H9 (cell line): Measurements from ENCODE around the gene DDX39A. TPM values are rescaled to one million over a fixed set of nuclear protein-coding genes. Genes with fewer than 3 reads are reported as not detected.
"Not testable (repeated sequence)": the region's sequence is repeated elsewhere in the genome, so short reads cannot be mapped to it uniquely, and the experiment has no call there.

ENCODE experiments used
- DNase-seq: peaks from one replicate; pipeline ENCODE4 v3.0.0-alpha.2; 2017
- H2AFZ ChIP-seq: one replicate; pipeline ENCODE4 v1.6.1; 2013; ENCODE audit warnings: mild to moderate bottlenecking, low read length, control low read depth, moderate library complexity
- H2AK5ac ChIP-seq: 2 replicates; pipeline ENCODE4 v1.6.1; 2013; ENCODE audit warnings: low read length, control low read depth, mixed read lengths; ENCODE audit not compliant: insufficient read length
- H2BK120ac ChIP-seq: one replicate; pipeline ENCODE4 v1.6.1; 2013; ENCODE audit warnings: low read depth, mild to moderate bottlenecking, low read length, control low read depth, inconsistent platforms; ENCODE audit not compliant: poor library complexity, severe bottlenecking
- H2BK12ac ChIP-seq: 2 replicates; pipeline ENCODE4 v1.6.1; 2013; ENCODE audit warnings: low read length, control low read depth, mixed read lengths, low read depth; ENCODE audit not compliant: insufficient read length
- H2BK15ac ChIP-seq: 2 replicates; pipeline ENCODE4 v1.6.1; 2013; ENCODE audit warnings: low read depth, low read length, control low read depth
- H2BK20ac ChIP-seq: one replicate; pipeline ENCODE4 v1.6.1; 2013; ENCODE audit warnings: low read depth, mild to moderate bottlenecking, low read length, control low read depth, inconsistent platforms; ENCODE audit not compliant: poor library complexity, severe bottlenecking
- H2BK5ac ChIP-seq: 2 replicates; pipeline ENCODE4 v1.6.1; 2013; ENCODE audit warnings: low read length, control low read depth, mixed read lengths; ENCODE audit not compliant: insufficient read length
- H3K14ac ChIP-seq: 2 replicates; pipeline ENCODE4 v1.6.1; 2013; ENCODE audit warnings: low read length, control low read depth; ENCODE audit not compliant: insufficient read depth
- H3K18ac ChIP-seq: 2 replicates; pipeline ENCODE4 v1.6.1; 2013; ENCODE audit warnings: low read depth, mild to moderate bottlenecking, mixed read lengths, low read length, control low read depth; ENCODE audit not compliant: insufficient read length
- H3K23ac ChIP-seq: 2 replicates; pipeline ENCODE4 v1.6.1; 2013; ENCODE audit warnings: low read length, control low read depth, mixed read lengths, low read depth; ENCODE audit not compliant: insufficient read length
- H3K23me2 ChIP-seq: 2 replicates; pipeline ENCODE4 v1.6.1; 2013; ENCODE audit warnings: low read depth, mild to moderate bottlenecking, mixed read lengths, low read length, control low read depth; ENCODE audit not compliant: insufficient read length, poor library complexity, severe bottlenecking
- H3K27ac ChIP-seq: 2 replicates; pipeline ENCODE4 v1.5.1; 2013; ENCODE audit warnings: low read length, control low read depth, mixed read lengths, low read depth; ENCODE audit not compliant: insufficient read length
- H3K27me3 ChIP-seq: 2 replicates; pipeline ENCODE4 v1.6.1; 2013; ENCODE audit warnings: low read length, control low read depth, inconsistent platforms; ENCODE audit not compliant: insufficient read depth
- H3K4ac ChIP-seq: 2 replicates; pipeline ENCODE4 v1.6.1; 2013; ENCODE audit warnings: low read depth, mild to moderate bottlenecking, control low read depth, inconsistent platforms, low read length, moderate library complexity
- H3K4me1 ChIP-seq: 2 replicates; pipeline ENCODE4 v1.6.1; 2013; ENCODE audit warnings: low read length, control low read depth, inconsistent platforms; ENCODE audit not compliant: insufficient read depth
- H3K4me2 ChIP-seq: 2 replicates; pipeline ENCODE4 v1.6.1; 2013; ENCODE audit warnings: low read length, control low read depth, mixed read lengths; ENCODE audit not compliant: insufficient read length, insufficient read depth
- H3K56ac ChIP-seq: 2 replicates; pipeline ENCODE4 v1.6.1; 2013; ENCODE audit warnings: low read depth, mild to moderate bottlenecking, mixed read lengths, low read length, control low read depth; ENCODE audit not compliant: insufficient read length
- H3K79me1 ChIP-seq: 2 replicates; pipeline ENCODE4 v1.6.1; 2013; ENCODE audit warnings: low read depth, mild to moderate bottlenecking, moderate library complexity, low read length, control low read depth, inconsistent platforms; ENCODE audit not compliant: insufficient read depth, poor library complexity, severe bottlenecking
- H3K79me2 ChIP-seq: 2 replicates; pipeline ENCODE4 v1.6.1; 2013; ENCODE audit warnings: low read length, control low read depth, inconsistent platforms; ENCODE audit not compliant: insufficient read depth
- H3K9ac ChIP-seq: 2 replicates; pipeline ENCODE4 v1.6.1; 2013; ENCODE audit warnings: low read length, control low read depth, mixed read lengths; ENCODE audit not compliant: insufficient read length; ENCODE audit errors: extremely low read depth
- H3K9me3 ChIP-seq: one replicate; pipeline ENCODE4 v1.6.1; 2013; ENCODE audit warnings: low read depth, low read length, inconsistent platforms; ENCODE audit not compliant: control insufficient read depth
- H3T11ph ChIP-seq: one replicate; pipeline ENCODE4 v1.6.1; 2013; ENCODE audit warnings: mild to moderate bottlenecking, low read length, control low read depth, inconsistent platforms
- H4K20me1 ChIP-seq: one replicate; pipeline ENCODE4 v1.6.1; 2013; ENCODE audit not compliant: control insufficient read depth, insufficient read length, insufficient read depth
- H4K5ac ChIP-seq: 2 replicates; pipeline ENCODE4 v1.6.1; 2013; ENCODE audit warnings: low read depth, mild to moderate bottlenecking, mixed read lengths, low read length, control low read depth; ENCODE audit not compliant: insufficient read length
- H4K8ac ChIP-seq: replicated peaks from 2 replicates; pipeline ENCODE4 v1.6.1; 2013; ENCODE audit warnings: low read length, control low read depth, mixed read lengths, low read depth; ENCODE audit not compliant: insufficient read length
- H4K91ac ChIP-seq: 2 replicates; pipeline ENCODE4 v1.6.1; 2013; ENCODE audit warnings: low read depth, mild to moderate bottlenecking, moderate library complexity, mixed read lengths, low read length, control low read depth; ENCODE audit not compliant: insufficient read length
- H3K27ac Mint-ChIP-seq, 3 experiments: 2 replicates in 2 of 3; 3 replicates in 1 of 3; pipeline ENCODE4 v1.8.0; 2020 to 2021; ENCODE audit warnings: mixed read lengths in 3 of 3, mild to moderate bottlenecking in 1 of 3, moderate library complexity in 1 of 3
- H3K27me3 Mint-ChIP-seq: 2 replicates; pipeline ENCODE4 v1.8.0; 2021; ENCODE audit warnings: low read depth, mild to moderate bottlenecking, moderate library complexity, mixed read lengths
- H3K36me3 Mint-ChIP-seq, 3 experiments: 2 replicates in 2 of 3; 3 replicates in 1 of 3; pipeline ENCODE4 v1.8.0; 2020 to 2021; ENCODE audit warnings: low read depth in 3 of 3, mixed read lengths in 3 of 3; ENCODE audit not compliant: insufficient read depth in 1 of 3
- H3K4me1 Mint-ChIP-seq, 2 experiments: 2 replicates each; pipeline ENCODE4 v1.8.0; 2020; ENCODE audit warnings: mixed read lengths in 2 of 2
- H3K4me3 Mint-ChIP-seq, 2 experiments: 2 replicates in 1 of 2; 3 replicates in 1 of 2; pipeline ENCODE4 v1.8.0; 2020 to 2021; ENCODE audit warnings: mild to moderate bottlenecking in 2 of 2, mixed read lengths in 2 of 2, moderate library complexity in 1 of 2
- H3K9me3 Mint-ChIP-seq, 2 experiments: 2 replicates in 1 of 2; 3 replicates in 1 of 2; pipeline ENCODE4 v1.8.0; 2020; ENCODE audit warnings: mild to moderate bottlenecking in 2 of 2, mixed read lengths in 2 of 2, moderate library complexity in 1 of 2
- WGBS: extraction: QIAGEN DNeasy Blood & Tissue Kit; methylation state at CpG from one replicate; pipeline ENCODE4 v1.1.7; 2013; ENCODE audit warnings: missing lambda C conversion rate, low lambda C conversion rate, mixed read lengths; ENCODE audit not compliant: insufficient read length; ENCODE audit errors: extremely low coverage; 5-methylcytosine and 5-hydroxymethylcytosine counted together
- total RNA-seq: library from RNA; stranded (reverse); gene quantifications from 2 replicates; pipeline ENCODE4 v1.2.1, GENCODE V29; 2021

Gene DDX39A
- total RNA-seq, 1 experiment from 2014 or later = 137 TPM

GRCh38 chr19:14372384-14373077, 46.6 kb downstream of the DDX39A start:
- H3K23ac ChIP-seq, H4K8ac ChIP-seq, H3K14ac ChIP-seq, H2BK12ac ChIP-seq, H3K18ac ChIP-seq, H2AFZ ChIP-seq, H2BK5ac ChIP-seq, H3K9me3 Mint-ChIP-seq, H3K23me2 ChIP-seq, H2BK120ac ChIP-seq, H3K4me3 Mint-ChIP-seq, H3K36me3 Mint-ChIP-seq, H3K4me2 ChIP-seq, H3T11ph ChIP-seq, H4K91ac ChIP-seq, H2BK15ac ChIP-seq, H3K79me2 ChIP-seq, H3K27me3 ChIP-seq, H2BK20ac ChIP-seq, H3K4me1 ChIP-seq, H4K5ac ChIP-seq, H3K27ac ChIP-seq, H3K79me1 ChIP-seq, H3K56ac ChIP-seq, H3K27ac Mint-ChIP-seq, H4K20me1 ChIP-seq, H2AK5ac ChIP-seq, H3K4ac ChIP-seq, DNase-seq, H3K27me3 Mint-ChIP-seq, H3K9ac ChIP-seq, H3K9me3 ChIP-seq: not testable (repeated sequence)
- peaks cover 5 to 22% of the 10 kb centered on the region in 2 experiments for H3K4me1 Mint-ChIP-seq
- 100% methylated on average over 1 of the region's 8 CpGs for WGBS
